Body of pancreas (tissue), 4 donors: ENCODE results near the gene SAP30L. TPM values are rescaled to one million over a fixed set of nuclear protein-coding genes. Genes with fewer than 3 reads are reported as not detected.

Experiments
- ATAC-seq: fragments of 150-250 bp; one replicate; pipeline ENCODE4 v1.9.1; 2016
- DNase-seq, 4 donors: peaks; one replicate each; pipeline ENCODE4 v3.0.0-alpha.2; 2019
- H3K27ac ChIP-seq, 4 donors: fragments of 200-600 bp; sonication (generic); 1 replicate in 3 of 4; 2 replicates in 1 of 4; pipeline versions ENCODE4 v1.5.1 to v1.6.1; 2016 to 2019; ENCODE audit warnings: mild to moderate bottlenecking in 1 of 4, mixed read lengths in 1 of 4, moderate library complexity in 1 of 4
- H3K27me3 ChIP-seq, 2 donors: fragments of 200-600 bp; sonication (generic); one replicate each; pipeline ENCODE4 v1.6.0; 2016; ENCODE audit warnings: mild to moderate bottlenecking in 1 of 2
- H3K36me3 ChIP-seq, 2 donors: fragments of 200-600 bp; sonication (generic); replicated peaks in 1 of 2; 2 replicates each; pipeline ENCODE4 v1.5.1; 2016; ENCODE audit warnings: low read depth in 2 of 2; ENCODE audit not compliant: insufficient read depth in 1 of 2
- H3K4me1 ChIP-seq: fragments of 200-600 bp; sonication (generic); one replicate; pipeline ENCODE4 v1.6.0; 2016
- H3K4me3 ChIP-seq, 2 donors: fragments of 200-600 bp; sonication (generic); 1 replicate in 1 of 2; 2 replicates in 1 of 2; pipeline ENCODE4 v1.5.1; 2016 to 2019
- H3K9me3 ChIP-seq, 3 donors: fragments of 200-600 bp; sonication (generic); 1 replicate in 2 of 3; 2 replicates in 1 of 3; pipeline ENCODE4 v1.5.1; 2016
- CTCF ChIP-seq, 7 experiments: fragments of 450-650 bp in 4 of 7; fragments of 200-600 bp in 3 of 7; sonication (generic) in 3 of 7; IDR thresholded peaks; one replicate each; pipeline ENCODE4 v1.5.1; 2016 to 2019; ENCODE audit warnings: antibody characterized with exemption in 7 of 7
- POLR2A ChIP-seq, 3 donors: fragments of 450-650 bp; IDR thresholded peaks; one replicate each; pipeline ENCODE4 v1.6.1; 2016; ENCODE audit warnings: antibody characterized with exemption in 3 of 3, mild to moderate bottlenecking in 2 of 3
- WGBS, 2 donors: methylation state at CpG; one replicate each; pipeline ENCODE4 v1.1.5; 2017; 5-methylcytosine and 5-hydroxymethylcytosine counted together
- intact Hi-C: fragments of 100-400 bp; cut with DNase I; formaldehyde crosslinking; loops from one replicate; pipeline ENCODE4 v1.15.1; 2023
- total RNA-seq, 2 donors: library from RNA; depleted of rRNA; stranded (reverse); fragments of >200 nt; gene quantifications; one replicate each; pipeline ENCODE4 v1.1.0, GENCODE V29; 2016

SAP30L gene
- total RNA-seq, 2 donors from 2014 or later = 11.7 to 15.5 TPM

GRCh38 chr5:154422298-154422697 is 23.5 kb upstream of the SAP30L start:
- H3K27me3 ChIP-seq = no peaks in the 10 kb centered on the region
- no peak overlapping the region for H3K27ac ChIP-seq
- no peaks in the 10 kb centered on the region for H3K36me3 ChIP-seq
- ATAC-seq = no peak
- intact Hi-C loops = no loop called here
- no peaks in the 10 kb centered on the region for H3K4me1 ChIP-seq
- H3K4me3 ChIP-seq = no peak overlapping the region
- no peak for DNase-seq
- H3K9me3 ChIP-seq = no peaks in the 10 kb centered on the region
- no peak for TF ChIP-seq POLR2A (IDR thresholded peaks at IDR 0.05)
- no peak for TF ChIP-seq CTCF (IDR thresholded peaks at IDR 0.05)
- WGBS, 2 donors = 85 to 86% methylated on average over 2 of the region's 2 CpGs

GRCh38 chr5:154428208-154428607 is 17.6 kb upstream of the SAP30L start:
- Histone ChIP-seq H3K27me3 (no peaks in the 10 kb centered on the region), H3K9me3 (no peaks in the 10 kb centered on the region), H3K27ac (no peak overlapping the region), H3K4me1 (no peaks in the 10 kb centered on the region), H3K36me3 (no peaks in the 10 kb centered on the region), H3K4me3 (no peak overlapping the region)
- DNase-seq = no peak
- intact Hi-C loops = no loop called here
- no peak for ATAC-seq
- TF ChIP-seq POLR2A (IDR thresholded peaks at IDR 0.05) (no peak), CTCF (IDR thresholded peaks at IDR 0.05) (no peak)
- 92 to 94% methylated on average over 3 of the region's 3 CpGs for WGBS, 2 donors

- WGBS, 2 donors = 82 to 97% methylated on average over 1 of the region's 1 CpG
These were observed 16.5 kb upstream of the SAP30L start for GRCh38 chr5:154429341-154429740.

GRCh38 chr5:154430466-154430865 is 15.3 kb upstream of the SAP30L start:
- 81 to 86% methylated on average over 4 of the region's 4 CpGs for WGBS, 2 donors
- Histone ChIP-seq H3K27ac (no peak overlapping the region), H3K4me1 (no peaks in the 10 kb centered on the region), H3K4me3 (no peak overlapping the region), H3K36me3 (no peaks in the 10 kb centered on the region), H3K9me3 (no peaks in the 10 kb centered on the region), H3K27me3 (no peaks in the 10 kb centered on the region)
- no peak for ATAC-seq
- intact Hi-C loops = no loop called here
- DNase-seq = no peak
- TF ChIP-seq CTCF (IDR thresholded peaks at IDR 0.05) = no peak

More at GRCh38 chr5:154429341-154429740, 16.5 kb upstream of the SAP30L start:
- no peaks in the 10 kb centered on the region for H3K27me3 ChIP-seq
- DNase-seq (no peak), ATAC-seq (no peak)
- no peaks in the 10 kb centered on the region for H3K4me1 ChIP-seq
- H3K36me3 ChIP-seq = no peaks in the 10 kb centered on the region
- no peak overlapping the region for H3K27ac ChIP-seq
- no peak overlapping the region for H3K4me3 ChIP-seq
- no peaks in the 10 kb centered on the region for H3K9me3 ChIP-seq
- no peak for TF ChIP-seq POLR2A (IDR thresholded peaks at IDR 0.05)
- no peak for TF ChIP-seq CTCF (IDR thresholded peaks at IDR 0.05)
- intact Hi-C loops = no loop called here

- 81 to 93% methylated on average over 4 of the region's 4 CpGs for WGBS, 2 donors
- Histone ChIP-seq H3K4me1 (no peaks in the 10 kb centered on the region), H3K27ac (no peak overlapping the region)
These were observed 14.7 kb upstream of the SAP30L start for GRCh38 chr5:154430961-154431630.

More at GRCh38 chr5:154430961-154431630, 14.7 kb upstream of the SAP30L start:
- no peaks in the 10 kb centered on the region for H3K36me3 ChIP-seq
- H3K4me3 ChIP-seq = no peak overlapping the region
- ATAC-seq (no peak), DNase-seq (no peak)
- no peaks in the 10 kb centered on the region for H3K27me3 ChIP-seq
- TF ChIP-seq CTCF (IDR thresholded peaks at IDR 0.05) (no peak), POLR2A (IDR thresholded peaks at IDR 0.05) (no peak)
- intact Hi-C loops = no loop called here
- no peaks in the 10 kb centered on the region for H3K9me3 ChIP-seq
